Measurements from ENCODE around the gene GNPDA1. TPM values are rescaled to one million over a fixed set of nuclear protein-coding genes. Genes with fewer than 3 reads are reported as not detected.

The GNPDA1 gene
- total RNA-seq, 1 experiment from 2014 or later = 54.0 TPM

GRCh38 chr5:142000173-142000572, 12.7 kb downstream of the GNPDA1 start:
- CTCF ChIA-PET = interaction anchor here (0.8 to 0.9 kb wide), 2 partner anchors 9 to 143 kb away, joined by 3 read pairs; no protein-coding TSS in a partner anchor
- no peak for DNase-seq
- peaks cover 32% of the 10 kb centered on the region for H3K36me3 Mint-ChIP-seq (ENCODE audit: insufficient read depth, unreplicated experiment)
- intact Hi-C loops (cut with micrococcal nuclease; ENCODE audit: unreplicated experiment) = no loop called here
- no peaks in the 10 kb centered on the region for H3K4me1 Mint-ChIP-seq (ENCODE audit: low read depth, unreplicated experiment)
- no peaks in the 10 kb centered on the region for H3K27me3 Mint-ChIP-seq (ENCODE audit: unreplicated experiment)
- BruUV-seq (replicated peaks) = no TSS peak
- H3K9me3 Mint-ChIP-seq (ENCODE audit: low read depth, unreplicated experiment) = no peaks in the 10 kb centered on the region
- no peak overlapping the region for H3K4me3 Mint-ChIP-seq (ENCODE audit: low read depth, unreplicated experiment)
- H3K27ac Mint-ChIP-seq (ENCODE audit: unreplicated experiment) = no peak overlapping the region
- TF ChIP-seq CTCF (IDR thresholded peaks at IDR 0.05; ENCODE audit: unreplicated experiment) = no peak

GRCh38 chr5:141997358-141997960, 15.4 kb downstream of the GNPDA1 start:
- Mint-ChIP-seq H3K36me3 (ENCODE audit: insufficient read depth, unreplicated experiment) (peaks cover 24% of the 10 kb centered on the region), H3K27me3 (ENCODE audit: unreplicated experiment) (no peaks in the 10 kb centered on the region), H3K27ac (ENCODE audit: unreplicated experiment) (no peak overlapping the region), H3K4me3 (ENCODE audit: low read depth, unreplicated experiment) (no peak overlapping the region), H3K4me1 (ENCODE audit: low read depth, unreplicated experiment) (no peaks in the 10 kb centered on the region), H3K9me3 (ENCODE audit: low read depth, unreplicated experiment) (no peaks in the 10 kb centered on the region)
- no peak for TF ChIP-seq CTCF (IDR thresholded peaks at IDR 0.05; ENCODE audit: unreplicated experiment)
- no TSS peak for BruUV-seq (replicated peaks)
- intact Hi-C loops (cut with micrococcal nuclease; ENCODE audit: unreplicated experiment) = no loop called here
- DNase-seq = no peak
- CTCF ChIA-PET = no interaction called here

GRCh38 chr5:141995656-141996055, 17.2 kb downstream of the GNPDA1 start:
- H3K4me3 Mint-ChIP-seq (ENCODE audit: low read depth, unreplicated experiment) = no peak overlapping the region
- TF ChIP-seq CTCF (IDR thresholded peaks at IDR 0.05; ENCODE audit: unreplicated experiment) = no peak
- peaks cover 14% of the 10 kb centered on the region for H3K36me3 Mint-ChIP-seq (ENCODE audit: insufficient read depth, unreplicated experiment)
- no TSS peak for BruUV-seq (replicated peaks)
- no peak for DNase-seq
- CTCF ChIA-PET = interaction anchor here (1.2 kb wide), 1 partner anchor 147 kb away, joined by 4 read pairs; no protein-coding TSS in a partner anchor
- no peaks in the 10 kb centered on the region for H3K9me3 Mint-ChIP-seq (ENCODE audit: low read depth, unreplicated experiment)
- no peaks in the 10 kb centered on the region for H3K27me3 Mint-ChIP-seq (ENCODE audit: unreplicated experiment)
- H3K4me1 Mint-ChIP-seq (ENCODE audit: low read depth, unreplicated experiment) = no peaks in the 10 kb centered on the region
- intact Hi-C loops (cut with micrococcal nuclease; ENCODE audit: unreplicated experiment) = no loop called here
- no peak overlapping the region for H3K27ac Mint-ChIP-seq (ENCODE audit: unreplicated experiment)

GRCh38 chr5:141994511-141995136, 18.2 kb downstream of the GNPDA1 start:
- BruUV-seq (replicated peaks) = no TSS peak
- no peak for DNase-seq
- Mint-ChIP-seq H3K27ac (ENCODE audit: unreplicated experiment) (no peak overlapping the region), H3K36me3 (ENCODE audit: insufficient read depth, unreplicated experiment) (peaks cover 8% of the 10 kb centered on the region), H3K9me3 (ENCODE audit: low read depth, unreplicated experiment) (no peaks in the 10 kb centered on the region), H3K4me3 (ENCODE audit: low read depth, unreplicated experiment) (no peak overlapping the region), H3K4me1 (ENCODE audit: low read depth, unreplicated experiment) (no peaks in the 10 kb centered on the region), H3K27me3 (ENCODE audit: unreplicated experiment) (no peaks in the 10 kb centered on the region)
- CTCF ChIA-PET = interaction anchor here (0.5 to 1.2 kb wide), 3 partner anchors 19 to 151 kb away, joined by 3 to 4 read pairs (median 4); no protein-coding TSS in a partner anchor
- intact Hi-C loops (cut with micrococcal nuclease; ENCODE audit: unreplicated experiment) = no loop called here
- TF ChIP-seq CTCF (IDR thresholded peaks at IDR 0.05; ENCODE audit: unreplicated experiment) = no peak
